SH-SY5Y (cell line): Measurements from ENCODE around the gene FASTKD2.

Source experiments
- GATA2 ChIP-seq: IDR thresholded peaks from 2 replicates; pipeline ENCODE4 v1.6.1; 2011; ENCODE audit warnings: mild to moderate bottlenecking, low read depth, low read length
- GATA3 ChIP-seq: IDR thresholded peaks from 2 replicates; pipeline ENCODE4 v1.6.1; 2011; ENCODE audit warnings: low read depth, mild to moderate bottlenecking, low read length, moderate library complexity

DNA sequence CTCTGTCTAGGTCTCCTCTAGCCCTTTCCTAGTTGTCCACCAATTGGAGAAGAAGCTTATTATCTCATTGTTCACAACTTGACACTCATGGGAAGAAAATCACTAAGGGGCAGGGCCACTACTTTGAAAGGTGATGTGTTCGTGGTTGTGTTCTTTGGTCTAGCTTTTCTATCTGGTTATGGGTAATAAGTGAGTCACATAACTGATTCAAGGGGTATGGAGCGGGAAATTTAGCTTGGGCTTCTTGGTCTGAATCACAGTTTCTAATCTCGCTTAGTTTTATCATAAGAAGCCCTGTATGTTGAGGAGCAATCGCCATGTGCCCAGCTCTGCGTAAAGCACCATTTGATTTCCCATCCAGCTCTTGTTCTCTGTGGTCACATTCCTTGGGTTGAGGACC is 28.5 kb upstream of the FASTKD2 start:
- no peak for TF ChIP-seq GATA2
- no peak for TF ChIP-seq GATA3
